ENCODE data around the gene CDC34. TPM values are rescaled to one million over a fixed set of nuclear protein-coding genes. Genes with fewer than 3 reads are reported as not detected.

Gene CDC34
- total and polyA plus RNA-seq, 9 of the 15 experiments (the other 6 are each of a cell fraction or from before 2014, with no cell fraction given), result 0.80 to 203 (median 65.5) TPM

DNA sequence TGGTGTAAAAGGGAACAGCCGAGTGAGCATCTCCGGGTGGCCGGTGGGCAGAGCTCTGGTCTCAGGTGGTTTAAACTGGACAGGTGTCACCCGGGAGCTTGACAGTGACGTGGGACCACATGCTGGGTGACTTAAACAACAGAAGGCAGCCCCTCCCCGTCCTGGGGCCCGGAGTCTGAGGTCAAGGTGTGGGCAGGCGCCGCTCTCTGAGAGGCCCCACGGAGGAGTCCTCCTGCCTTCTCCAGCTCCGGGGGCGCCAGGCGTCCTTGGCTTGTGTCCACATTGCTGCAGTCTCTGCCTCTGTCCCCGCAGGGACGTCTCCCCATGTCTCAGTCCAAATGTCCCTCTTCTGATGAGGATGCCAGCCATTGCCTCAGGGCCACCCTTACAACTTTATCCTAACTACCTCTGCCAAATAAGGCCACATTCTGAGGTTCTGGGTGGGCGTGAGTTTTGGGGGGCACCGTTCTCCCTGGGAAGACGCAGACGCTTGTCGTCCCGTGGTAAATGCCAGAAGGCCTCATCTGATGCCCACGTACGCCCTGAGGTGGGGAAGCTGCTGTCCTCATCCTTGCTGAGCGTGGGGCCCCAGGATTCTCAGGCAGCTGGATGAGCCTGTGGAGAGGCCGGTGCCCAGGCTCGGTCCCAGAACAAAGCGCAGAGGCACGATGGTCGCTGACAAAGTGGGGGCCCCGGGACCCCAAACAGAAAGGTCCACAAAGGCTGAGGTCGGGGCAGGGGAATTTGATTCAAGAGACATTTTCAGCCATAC, 25.2 kb downstream of the CDC34 start:
- 48% methylated on average over 27 of the region's 31 CpGs for WGBS (ENCODE audit: insufficient coverage, low coverage, missing lambda C conversion rate)
- Histone ChIP-seq H3K4me1 (replicated peaks in 1 of 2; ENCODE audit: control insufficient read depth in 2 of 2, insufficient read depth in 2 of 2, low read length in 2 of 2) (peaks cover 22 to 62% of the 10 kb centered on the region in 2 experiments; a peak in 4 of 5 replicates), H3K4me2 (ENCODE audit: insufficient read depth, low read length) (peak overlapping the region; percentile 68), H3K9me1 (ENCODE audit: control insufficient read depth, insufficient read depth, low read length) (no peaks in the 10 kb centered on the region), H3K9me3 (replicated peaks; ENCODE audit: control insufficient read depth, insufficient read depth, low read depth, low read length) (no peaks in the 10 kb centered on the region; the same call in 1 of the 2 replicates), H3K79me2 (ENCODE audit: control insufficient read depth, insufficient read depth, low read length) (no peaks in the 10 kb centered on the region), H3K36me3 (ENCODE audit: control insufficient read depth, insufficient read depth, low read length) (no peaks in the 10 kb centered on the region), H3K27me3 (ENCODE audit: control insufficient read depth in 2 of 2, insufficient read depth in 2 of 2, low read length in 2 of 2) (no peaks in the 10 kb centered on the region), H4K20me1 (replicated peaks; ENCODE audit: control insufficient read depth, insufficient read depth, low read length) (no peaks in the 10 kb centered on the region), H3K27ac (ENCODE audit: extremely low read depth, low read depth, low read length) (peak overlapping the region; percentile 83), H3K9ac (ENCODE audit: insufficient read depth in 1 of 2, low read depth in 2 of 2, low read length in 2 of 2) (peak overlapping the region; percentile 62 to 90), H3K4me3 (peak overlapping the region; percentile 2; the same call in 1 of the 2 replicates), H2AFZ (ENCODE audit: low read depth, low read length) (peak overlapping the region; percentile 83)
- in situ Hi-C loops (cut with MboI) (no loop called here), intact Hi-C loops (cut with micrococcal nuclease) (loop anchor here (1.0 kb wide), 1 partner anchor 15 kb away; no protein-coding TSS in a partner anchor)
- BruUV-seq (replicated peaks), result TSS peak; percentile 64
- ATAC-seq (peak; percentile 55), FAIRE-seq (no peak), DNase-seq (ENCODE audit: extremely low read depth in 1 of 4, low spot score in 3 of 4) (peak; percentile 48 to 81 (median 61))
- CTCF ChIA-PET (ENCODE audit: low intra/inter-chr PET ratio), result interaction anchor here (0.6 kb wide), 2 partner anchors 49 to 518 kb away, joined by 3 to 8 read pairs; no protein-coding TSS in a partner anchor
- POLR2A ChIA-PET, result interaction anchor here (0.6 to 2.5 kb wide), 8 partner anchors 10 to 471 kb away, joined by 4 to 20 read pairs (median 6); partner anchors contain the start of gene BSG
- TF ChIP-seq, protein P1, sequence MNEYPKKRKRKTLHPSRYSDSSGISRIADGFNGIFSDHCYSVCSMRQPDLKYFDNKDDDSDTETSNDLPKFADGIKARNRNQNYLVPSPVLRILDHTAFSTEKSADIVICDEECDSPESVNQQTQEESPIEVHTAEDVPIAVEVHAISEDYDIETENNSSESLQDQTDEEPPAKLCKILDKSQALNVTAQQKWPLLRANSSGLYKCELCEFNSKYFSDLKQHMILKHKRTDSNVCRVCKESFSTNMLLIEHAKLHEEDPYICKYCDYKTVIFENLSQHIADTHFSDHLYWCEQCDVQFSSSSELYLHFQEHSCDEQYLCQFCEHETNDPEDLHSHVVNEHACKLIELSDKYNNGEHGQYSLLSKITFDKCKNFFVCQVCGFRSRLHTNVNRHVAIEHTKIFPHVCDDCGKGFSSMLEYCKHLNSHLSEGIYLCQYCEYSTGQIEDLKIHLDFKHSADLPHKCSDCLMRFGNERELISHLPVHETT (CRISPR knock-in tag; conservative IDR thresholded peaks at IDR 0.05 in 1 of 2, IDR thresholded peaks at IDR 0.05 in 1 of 2), result no peak
- TF ChIP-seq, protein P2, sequence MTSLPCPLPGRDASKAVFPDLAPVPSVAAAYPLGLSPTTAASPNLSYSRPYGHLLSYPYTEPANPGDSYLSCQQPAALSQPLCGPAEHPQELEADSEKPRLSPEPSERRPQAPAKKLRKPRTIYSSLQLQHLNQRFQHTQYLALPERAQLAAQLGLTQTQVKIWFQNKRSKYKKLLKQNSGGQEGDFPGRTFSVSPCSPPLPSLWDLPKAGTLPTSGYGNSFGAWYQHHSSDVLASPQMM (CRISPR knock-in tag; IDR thresholded peaks at IDR 0.05), result no peak
- TF ChIP-seq NCOA2 (IDR thresholded peaks at IDR 0.05; ENCODE audit: partially characterized antibody in 2 of 2) (no peak), DPF2 (IDR thresholded peaks at IDR 0.05) (no peak), PTRF (tag; IDR thresholded peaks at IDR 0.05) (no peak), XRCC3 (IDR thresholded peaks at IDR 0.05) (no peak), POLR2AphosphoS5 (IDR thresholded peaks at IDR 0.05; ENCODE audit: control insufficient read depth, insufficient read depth, low read depth, low read length) (no peak)
- TF ChIP-seq, protein P3, sequence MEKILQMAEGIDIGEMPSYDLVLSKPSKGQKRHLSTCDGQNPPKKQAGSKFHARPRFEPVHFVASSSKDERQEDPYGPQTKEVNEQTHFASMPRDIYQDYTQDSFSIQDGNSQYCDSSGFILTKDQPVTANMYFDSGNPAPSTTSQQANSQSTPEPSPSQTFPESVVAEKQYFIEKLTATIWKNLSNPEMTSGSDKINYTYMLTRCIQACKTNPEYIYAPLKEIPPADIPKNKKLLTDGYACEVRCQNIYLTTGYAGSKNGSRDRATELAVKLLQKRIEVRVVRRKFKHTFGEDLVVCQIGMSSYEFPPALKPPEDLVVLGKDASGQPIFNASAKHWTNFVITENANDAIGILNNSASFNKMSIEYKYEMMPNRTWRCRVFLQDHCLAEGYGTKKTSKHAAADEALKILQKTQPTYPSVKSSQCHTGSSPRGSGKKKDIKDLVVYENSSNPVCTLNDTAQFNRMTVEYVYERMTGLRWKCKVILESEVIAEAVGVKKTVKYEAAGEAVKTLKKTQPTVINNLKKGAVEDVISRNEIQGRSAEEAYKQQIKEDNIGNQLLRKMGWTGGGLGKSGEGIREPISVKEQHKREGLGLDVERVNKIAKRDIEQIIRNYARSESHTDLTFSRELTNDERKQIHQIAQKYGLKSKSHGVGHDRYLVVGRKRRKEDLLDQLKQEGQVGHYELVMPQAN (IDR thresholded peaks at IDR 0.05; ENCODE audit: borderline replicate concordance), result no peak
- TF ChIP-seq, protein P4, sequence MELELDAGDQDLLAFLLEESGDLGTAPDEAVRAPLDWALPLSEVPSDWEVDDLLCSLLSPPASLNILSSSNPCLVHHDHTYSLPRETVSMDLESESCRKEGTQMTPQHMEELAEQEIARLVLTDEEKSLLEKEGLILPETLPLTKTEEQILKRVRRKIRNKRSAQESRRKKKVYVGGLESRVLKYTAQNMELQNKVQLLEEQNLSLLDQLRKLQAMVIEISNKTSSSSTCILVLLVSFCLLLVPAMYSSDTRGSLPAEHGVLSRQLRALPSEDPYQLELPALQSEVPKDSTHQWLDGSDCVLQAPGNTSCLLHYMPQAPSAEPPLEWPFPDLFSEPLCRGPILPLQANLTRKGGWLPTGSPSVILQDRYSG (tag; conservative IDR thresholded peaks at IDR 0.05; ENCODE audit: low read depth), result no peak
- TF ChIP-seq, protein P5, sequence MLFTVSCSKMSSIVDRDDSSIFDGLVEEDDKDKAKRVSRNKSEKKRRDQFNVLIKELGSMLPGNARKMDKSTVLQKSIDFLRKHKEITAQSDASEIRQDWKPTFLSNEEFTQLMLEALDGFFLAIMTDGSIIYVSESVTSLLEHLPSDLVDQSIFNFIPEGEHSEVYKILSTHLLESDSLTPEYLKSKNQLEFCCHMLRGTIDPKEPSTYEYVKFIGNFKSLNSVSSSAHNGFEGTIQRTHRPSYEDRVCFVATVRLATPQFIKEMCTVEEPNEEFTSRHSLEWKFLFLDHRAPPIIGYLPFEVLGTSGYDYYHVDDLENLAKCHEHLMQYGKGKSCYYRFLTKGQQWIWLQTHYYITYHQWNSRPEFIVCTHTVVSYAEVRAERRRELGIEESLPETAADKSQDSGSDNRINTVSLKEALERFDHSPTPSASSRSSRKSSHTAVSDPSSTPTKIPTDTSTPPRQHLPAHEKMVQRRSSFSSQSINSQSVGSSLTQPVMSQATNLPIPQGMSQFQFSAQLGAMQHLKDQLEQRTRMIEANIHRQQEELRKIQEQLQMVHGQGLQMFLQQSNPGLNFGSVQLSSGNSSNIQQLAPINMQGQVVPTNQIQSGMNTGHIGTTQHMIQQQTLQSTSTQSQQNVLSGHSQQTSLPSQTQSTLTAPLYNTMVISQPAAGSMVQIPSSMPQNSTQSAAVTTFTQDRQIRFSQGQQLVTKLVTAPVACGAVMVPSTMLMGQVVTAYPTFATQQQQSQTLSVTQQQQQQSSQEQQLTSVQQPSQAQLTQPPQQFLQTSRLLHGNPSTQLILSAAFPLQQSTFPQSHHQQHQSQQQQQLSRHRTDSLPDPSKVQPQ (CRISPR knock-in tag; IDR thresholded peaks at IDR 0.05; ENCODE audit: borderline replicate concordance), result no peak

All from K562 (cell line).